ENCODE results near the gene CUEDC1. TPM values are rescaled to one million over a fixed set of nuclear protein-coding genes. Genes with fewer than 3 reads are reported as not detected.

Gene CUEDC1
- total and polyA plus RNA-seq, 9 of the 15 experiments (the other 6 are each of a cell fraction or from before 2014, with no cell fraction given) = 0.20 to 4.1 (median 1.6) TPM; not detected in 1

DNA sequence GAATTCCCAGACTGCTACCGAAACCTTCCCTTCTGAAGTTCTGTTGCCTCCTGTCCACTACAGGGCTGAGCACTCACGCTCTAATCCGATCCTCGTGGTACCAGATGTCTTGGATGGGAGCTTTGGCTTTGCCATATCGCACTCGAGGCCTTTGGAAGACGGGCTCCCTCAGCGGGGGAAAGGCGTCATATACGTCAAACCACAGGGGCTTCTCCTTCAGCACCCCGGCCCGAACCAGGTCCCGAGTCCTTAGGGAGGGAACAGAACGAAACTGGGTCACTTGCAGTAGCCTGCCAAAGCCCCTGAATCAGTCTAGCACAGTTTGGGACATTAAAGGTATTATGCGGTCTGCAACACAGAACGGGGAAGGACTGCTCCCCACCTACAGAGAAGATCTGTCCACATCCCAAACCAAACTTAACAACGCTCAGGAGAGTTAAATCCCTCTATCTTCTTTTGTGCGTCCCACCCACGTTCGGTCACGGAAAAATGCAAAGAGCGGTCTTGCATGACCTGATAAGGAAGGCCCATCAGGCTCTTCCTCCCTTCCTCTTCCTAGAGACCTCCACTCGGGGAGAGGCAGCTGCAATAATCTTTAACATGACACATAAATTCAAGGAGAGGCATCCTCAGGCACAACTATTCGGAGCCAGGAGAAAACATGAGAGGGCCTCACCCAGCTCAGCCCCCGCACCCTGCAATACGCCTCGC is 105.9 kb downstream of the CUEDC1 start (continued):
- TF ChIP-seq ZHX1 (conservative IDR thresholded peaks at IDR 0.05; ENCODE audit: low read length) (no peak), ZBTB7A (IDR thresholded peaks at IDR 0.05; ENCODE audit: borderline replicate concordance, control insufficient read depth, low read depth, low read length) (no peak), NR3C1 (CRISPR knock-in tag; IDR thresholded peaks at IDR 0.05) (no peak), SLC30A9 (CRISPR knock-in tag; IDR thresholded peaks at IDR 0.05) (no peak), ZNF175 (CRISPR knock-in tag; IDR thresholded peaks at IDR 0.05; ENCODE audit: low read depth) (no peak), CBFA2T2 (conservative IDR thresholded peaks at IDR 0.05) (peak; percentile 29; the same call in 1 of the 2 replicates), ZNF668 (CRISPR knock-in tag; IDR thresholded peaks at IDR 0.05) (no peak), MIER1 (IDR thresholded peaks at IDR 0.05; ENCODE audit: low read depth) (no peak), EGR1 (conservative IDR thresholded peaks at IDR 0.05) (peak; percentile 86), TCF7L2 (IDR thresholded peaks at IDR 0.05; ENCODE audit: low read depth, low read length) (no peak), TAL1 (IDR thresholded peaks at IDR 0.05) (peak; percentile 17; the same call in 1 of the 2 replicates), CLOCK (CRISPR knock-in tag; IDR thresholded peaks at IDR 0.05; ENCODE audit: borderline replicate concordance) (no peak), ARID1B (IDR thresholded peaks at IDR 0.05) (0 out of 2 replicates have a peak, but pooled peaks have one; percentile 15)
- TF ChIP-seq, protein P1, sequence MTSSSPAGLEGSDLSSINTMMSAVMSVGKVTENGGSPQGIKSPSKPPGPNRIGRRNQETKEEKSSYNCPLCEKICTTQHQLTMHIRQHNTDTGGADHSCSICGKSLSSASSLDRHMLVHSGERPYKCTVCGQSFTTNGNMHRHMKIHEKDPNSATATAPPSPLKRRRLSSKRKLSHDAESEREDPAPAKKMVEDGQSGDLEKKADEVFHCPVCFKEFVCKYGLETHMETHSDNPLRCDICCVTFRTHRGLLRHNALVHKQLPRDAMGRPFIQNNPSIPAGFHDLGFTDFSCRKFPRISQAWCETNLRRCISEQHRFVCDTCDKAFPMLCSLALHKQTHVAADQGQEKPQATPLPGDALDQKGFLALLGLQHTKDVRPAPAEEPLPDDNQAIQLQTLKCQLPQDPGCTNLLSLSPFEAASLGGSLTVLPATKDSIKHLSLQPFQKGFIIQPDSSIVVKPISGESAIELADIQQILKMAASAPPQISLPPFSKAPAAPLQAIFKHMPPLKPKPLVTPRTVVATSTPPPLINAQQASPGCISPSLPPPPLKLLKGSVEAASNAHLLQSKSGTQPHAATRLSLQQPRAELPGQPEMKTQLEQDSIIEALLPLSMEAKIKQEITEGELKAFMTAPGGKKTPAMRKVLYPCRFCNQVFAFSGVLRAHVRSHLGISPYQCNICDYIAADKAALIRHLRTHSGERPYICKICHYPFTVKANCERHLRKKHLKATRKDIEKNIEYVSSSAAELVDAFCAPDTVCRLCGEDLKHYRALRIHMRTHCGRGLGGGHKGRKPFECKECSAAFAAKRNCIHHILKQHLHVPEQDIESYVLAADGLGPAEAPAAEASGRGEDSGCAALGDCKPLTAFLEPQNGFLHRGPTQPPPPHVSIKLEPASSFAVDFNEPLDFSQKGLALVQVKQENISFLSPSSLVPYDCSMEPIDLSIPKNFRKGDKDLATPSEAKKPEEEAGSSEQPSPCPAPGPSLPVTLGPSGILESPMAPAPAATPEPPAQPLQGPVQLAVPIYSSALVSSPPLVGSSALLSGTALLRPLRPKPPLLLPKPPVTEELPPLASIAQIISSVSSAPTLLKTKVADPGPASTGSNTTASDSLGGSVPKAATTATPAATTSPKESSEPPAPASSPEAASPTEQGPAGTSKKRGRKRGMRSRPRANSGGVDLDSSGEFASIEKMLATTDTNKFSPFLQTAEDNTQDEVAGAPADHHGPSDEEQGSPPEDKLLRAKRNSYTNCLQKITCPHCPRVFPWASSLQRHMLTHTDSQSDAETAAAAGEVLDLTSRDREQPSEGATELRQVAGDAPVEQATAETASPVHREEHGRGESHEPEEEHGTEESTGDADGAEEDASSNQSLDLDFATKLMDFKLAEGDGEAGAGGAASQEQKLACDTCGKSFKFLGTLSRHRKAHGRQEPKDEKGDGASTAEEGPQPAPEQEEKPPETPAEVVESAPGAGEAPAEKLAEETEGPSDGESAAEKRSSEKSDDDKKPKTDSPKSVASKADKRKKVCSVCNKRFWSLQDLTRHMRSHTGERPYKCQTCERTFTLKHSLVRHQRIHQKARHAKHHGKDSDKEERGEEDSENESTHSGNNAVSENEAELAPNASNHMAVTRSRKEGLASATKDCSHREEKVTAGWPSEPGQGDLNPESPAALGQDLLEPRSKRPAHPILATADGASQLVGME (CRISPR knock-in tag; IDR thresholded peaks at IDR 0.05) = 0 out of 2 replicates have a peak, but pooled peaks have one; percentile 6
- TF ChIP-seq, protein P2, sequence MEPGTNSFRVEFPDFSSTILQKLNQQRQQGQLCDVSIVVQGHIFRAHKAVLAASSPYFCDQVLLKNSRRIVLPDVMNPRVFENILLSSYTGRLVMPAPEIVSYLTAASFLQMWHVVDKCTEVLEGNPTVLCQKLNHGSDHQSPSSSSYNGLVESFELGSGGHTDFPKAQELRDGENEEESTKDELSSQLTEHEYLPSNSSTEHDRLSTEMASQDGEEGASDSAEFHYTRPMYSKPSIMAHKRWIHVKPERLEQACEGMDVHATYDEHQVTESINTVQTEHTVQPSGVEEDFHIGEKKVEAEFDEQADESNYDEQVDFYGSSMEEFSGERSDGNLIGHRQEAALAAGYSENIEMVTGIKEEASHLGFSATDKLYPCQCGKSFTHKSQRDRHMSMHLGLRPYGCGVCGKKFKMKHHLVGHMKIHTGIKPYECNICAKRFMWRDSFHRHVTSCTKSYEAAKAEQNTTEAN (CRISPR knock-in tag; IDR thresholded peaks at IDR 0.05) = 0 out of 2 replicates have a peak, but pooled peaks have one; percentile 52
